A673 (cell line): ENCODE data around the gene NSMCE4A.

Source experiments
- CTCF ChIP-seq: fragments of 300-800, 200-600 bp; sonication (generic); conservative IDR thresholded peaks from 2 replicates; pipeline ENCODE4 v1.5.1; 2017; ENCODE audit warnings: low read depth, mild to moderate bottlenecking, antibody characterized with exemption, low read length, moderate library complexity, mixed read lengths
- EZH2 ChIP-seq: fragments of 200-600 bp; sonication (generic); IDR thresholded peaks from 2 replicates; pipeline ENCODE4 v1.6.1; 2017; ENCODE audit warnings: borderline replicate concordance, low read depth, mild to moderate bottlenecking, mixed read lengths, antibody characterized with exemption, low read length; ENCODE audit not compliant: poor library complexity, severe bottlenecking

GRCh38 chr10:121974535-121975294, at the start of gene NSMCE4A:
- TF ChIP-seq CTCF (peak; percentile 66), EZH2 (no peak)
